ENCODE data around the gene MAP3K20.
"Not testable (repeated sequence)": the region's sequence is repeated elsewhere in the genome, so short reads cannot be mapped to it uniquely, and the experiment has no call there.

The MAP3K20 gene

DNA sequence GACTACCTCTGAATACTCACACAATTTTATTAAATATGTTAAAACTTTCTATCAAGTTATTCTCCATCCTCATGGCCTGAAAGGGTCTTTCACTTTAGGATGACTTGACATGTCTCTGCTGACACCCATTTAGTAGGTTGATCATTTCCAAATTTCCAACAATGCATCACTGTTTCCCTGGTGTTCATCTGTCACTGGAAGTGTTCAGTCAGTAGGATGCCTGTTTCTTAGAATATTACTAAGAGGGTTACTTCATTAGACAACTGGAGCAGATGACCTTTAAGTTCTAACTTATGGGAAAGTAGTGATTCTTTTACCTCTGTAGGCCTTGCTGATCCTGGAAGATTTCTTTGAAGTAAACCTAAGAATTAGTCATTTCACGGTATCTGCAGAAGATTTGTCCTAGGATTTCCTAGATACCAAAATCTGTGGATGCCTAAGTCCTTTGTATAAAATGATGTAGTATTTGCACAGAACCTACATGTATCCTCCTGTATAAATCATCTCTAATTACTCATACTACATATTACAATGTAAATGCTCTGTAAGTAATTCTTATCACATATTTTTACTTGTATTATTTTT lies 77.7 kb downstream of the MAP3K20 start:
- ChIA-PET CTCF (interaction anchor here (1.0 kb wide), 1 partner anchor 57 kb away, joined by 3 read pairs; no protein-coding TSS in a partner anchor), POLR2A (no interaction called here)
- no peak for TF ChIP-seq CTCF (IDR thresholded peaks at IDR 0.05; ENCODE audit: control extremely low read depth, extremely low read depth, low read depth, missing control alignments)
- DNase-seq (ENCODE audit: extremely low spot score), result no peak

DNA sequence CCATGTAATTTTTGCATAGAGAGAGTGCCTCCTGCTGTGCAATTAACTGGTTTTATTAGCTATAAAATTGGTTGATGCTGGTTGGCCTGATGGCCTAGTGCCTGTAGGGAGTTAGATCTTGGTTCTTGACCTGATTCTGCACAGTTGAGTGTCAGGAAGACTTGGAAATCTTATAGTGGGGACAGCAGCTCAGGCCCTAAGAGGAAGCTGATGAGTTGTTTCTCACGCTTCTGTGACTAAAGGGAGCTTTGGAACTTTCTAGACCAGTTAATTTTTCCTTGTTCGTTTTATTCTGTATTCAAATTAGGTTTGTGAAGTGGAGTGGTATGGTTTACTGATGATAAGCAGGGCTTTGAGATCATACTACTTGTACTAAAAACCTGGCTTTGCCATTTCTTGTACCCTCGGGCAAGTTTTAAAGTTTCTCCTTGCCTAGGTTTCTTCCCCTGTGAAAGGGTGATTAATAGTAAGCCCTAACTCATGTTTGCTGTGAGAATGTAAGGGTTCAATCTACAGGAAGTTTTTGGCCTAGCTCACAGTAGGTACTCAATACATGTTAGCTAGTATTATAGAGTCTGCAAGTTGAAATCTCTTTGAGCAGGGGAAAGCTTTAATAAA lies 82.1 kb downstream of the MAP3K20 start:
- TF ChIP-seq CTCF (IDR thresholded peaks at IDR 0.05; ENCODE audit: control extremely low read depth, extremely low read depth, low read depth, missing control alignments), result no peak
- no peak for DNase-seq (ENCODE audit: extremely low spot score)
- CTCF ChIA-PET, result interaction anchor here (1.0 to 2.3 kb wide), 6 partner anchors 21 to 130 kb away, joined by 3 to 7 read pairs (median 4); no protein-coding TSS in a partner anchor
- POLR2A ChIA-PET, result no interaction called here

- ChIA-PET POLR2A (no interaction called here), CTCF (interaction anchor here (1.1 kb wide), 1 partner anchor 36 kb away, joined by 3 read pairs; no protein-coding TSS in a partner anchor)
- no peak for DNase-seq (ENCODE audit: extremely low spot score)
- no peak for TF ChIP-seq CTCF (IDR thresholded peaks at IDR 0.05; ENCODE audit: control extremely low read depth, extremely low read depth, low read depth, missing control alignments)
Observed at GRCh38 chr2:173159791-173160463, 84.3 kb downstream of the MAP3K20 start.

GRCh38 chr2:173160618-173161017 lies 85.0 kb downstream of the MAP3K20 start:
- no peak for DNase-seq (ENCODE audit: extremely low spot score)
- POLR2A ChIA-PET, result no interaction called here
- CTCF ChIA-PET, result interaction anchor here (1.7 kb wide), 1 partner anchor 50 kb away, joined by 4 read pairs; no protein-coding TSS in a partner anchor
- TF ChIP-seq CTCF (IDR thresholded peaks at IDR 0.05; ENCODE audit: control extremely low read depth, extremely low read depth, low read depth, missing control alignments), result no peak

DNA sequence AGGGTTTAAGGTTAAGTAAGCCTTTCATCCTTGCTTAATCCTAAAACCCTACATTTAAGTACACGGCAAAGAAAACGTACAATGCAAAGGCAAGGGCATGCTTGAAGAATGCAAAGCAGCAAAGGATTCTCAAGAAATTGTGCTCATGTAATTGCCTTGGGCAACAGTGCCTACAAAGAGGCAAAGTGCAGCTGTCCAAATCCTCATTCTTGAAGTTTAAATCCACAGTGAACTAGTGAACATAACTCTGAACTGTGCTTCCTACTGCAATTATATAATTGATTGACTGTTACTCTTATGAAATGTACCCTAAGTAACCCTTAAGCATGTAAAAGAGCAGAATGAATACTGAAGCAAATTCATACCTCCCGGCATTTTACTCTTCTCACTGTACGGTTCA lies 85.4 kb downstream of the MAP3K20 start:
- TF ChIP-seq CTCF (IDR thresholded peaks at IDR 0.05; ENCODE audit: control extremely low read depth, extremely low read depth, low read depth, missing control alignments), result no peak
- ChIA-PET POLR2A (no interaction called here), CTCF (interaction anchor here (1.7 kb wide), 1 partner anchor 50 kb away, joined by 4 read pairs; no protein-coding TSS in a partner anchor)
- DNase-seq (ENCODE audit: extremely low spot score), result no peak

DNA sequence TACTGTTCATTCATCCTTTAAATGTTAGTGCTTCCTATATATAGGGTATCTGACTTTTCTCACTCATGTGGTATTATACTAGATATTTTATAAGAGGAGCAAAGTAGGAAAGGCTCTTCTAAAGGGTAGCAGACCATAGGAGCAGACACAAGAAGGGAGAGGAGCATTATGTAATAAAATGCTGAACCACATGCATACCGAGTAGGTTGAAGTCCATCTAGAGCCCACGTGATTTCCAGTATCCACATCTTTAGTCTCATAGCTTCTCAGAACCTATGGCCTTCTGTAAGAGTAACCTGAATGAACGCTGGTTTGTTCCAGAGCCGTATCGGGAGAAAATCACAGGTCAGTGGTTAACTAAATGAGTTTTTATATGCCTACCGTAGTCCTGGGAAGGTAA lies 85.9 kb downstream of the MAP3K20 start:
- ChIA-PET CTCF (interaction anchor here (1.0 to 1.7 kb wide), 2 partner anchors 10 to 49 kb away, joined by 3 to 4 read pairs; no protein-coding TSS in a partner anchor), POLR2A (no interaction called here)
- TF ChIP-seq CTCF (IDR thresholded peaks at IDR 0.05; ENCODE audit: control extremely low read depth, extremely low read depth, low read depth, missing control alignments), result no peak
- no peak for DNase-seq (ENCODE audit: extremely low spot score)

DNA sequence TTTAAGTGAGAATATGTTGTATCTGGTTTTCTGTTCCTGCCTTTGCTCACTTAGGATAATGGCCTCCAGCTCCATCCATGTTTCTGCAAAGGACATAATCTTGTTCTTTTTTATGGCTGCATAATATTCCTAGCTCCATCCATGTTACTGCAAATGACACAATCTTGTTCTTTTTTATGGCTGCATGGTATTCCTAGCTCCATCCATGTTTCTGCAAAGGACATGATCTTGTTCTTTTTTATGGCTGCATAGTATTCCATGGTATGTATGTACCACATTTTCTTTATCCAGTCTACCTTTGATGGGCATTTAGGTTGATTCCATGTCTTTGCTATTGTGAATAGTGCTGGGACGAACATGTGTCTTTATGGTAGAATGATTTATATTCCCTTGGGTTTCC lies 87.7 kb downstream of the MAP3K20 start:
- DNase-seq (ENCODE audit: extremely low spot score); POLR2A ChIA-PET: not testable (repeated sequence)
- CTCF ChIA-PET, result interaction anchor here (0.8 to 1.5 kb wide), 4 partner anchors 10 to 72 kb away, joined by 3 to 4 read pairs (median 3); no protein-coding TSS in a partner anchor
